HG02970 (cell line): ENCODE data around the gene SEL1L3.
A peak's percentile ranks its signal among the peaks of the same experiment; 100 is the strongest.
"Not testable (repeated sequence)": the region's sequence is repeated elsewhere in the genome, so short reads cannot be mapped to it uniquely, and the experiment has no call there.

Experiments used
- ATAC-seq: cut with Tn5 transposase; IDR thresholded peaks from one replicate; pipeline ENCODE4 v1.9.1; 2021; ENCODE audit warnings: mild to moderate bottlenecking, moderate library complexity, moderate number of reproducible peaks; ENCODE audit not compliant: unreplicated experiment, low FRiP score

SEL1L3 gene

DNA sequence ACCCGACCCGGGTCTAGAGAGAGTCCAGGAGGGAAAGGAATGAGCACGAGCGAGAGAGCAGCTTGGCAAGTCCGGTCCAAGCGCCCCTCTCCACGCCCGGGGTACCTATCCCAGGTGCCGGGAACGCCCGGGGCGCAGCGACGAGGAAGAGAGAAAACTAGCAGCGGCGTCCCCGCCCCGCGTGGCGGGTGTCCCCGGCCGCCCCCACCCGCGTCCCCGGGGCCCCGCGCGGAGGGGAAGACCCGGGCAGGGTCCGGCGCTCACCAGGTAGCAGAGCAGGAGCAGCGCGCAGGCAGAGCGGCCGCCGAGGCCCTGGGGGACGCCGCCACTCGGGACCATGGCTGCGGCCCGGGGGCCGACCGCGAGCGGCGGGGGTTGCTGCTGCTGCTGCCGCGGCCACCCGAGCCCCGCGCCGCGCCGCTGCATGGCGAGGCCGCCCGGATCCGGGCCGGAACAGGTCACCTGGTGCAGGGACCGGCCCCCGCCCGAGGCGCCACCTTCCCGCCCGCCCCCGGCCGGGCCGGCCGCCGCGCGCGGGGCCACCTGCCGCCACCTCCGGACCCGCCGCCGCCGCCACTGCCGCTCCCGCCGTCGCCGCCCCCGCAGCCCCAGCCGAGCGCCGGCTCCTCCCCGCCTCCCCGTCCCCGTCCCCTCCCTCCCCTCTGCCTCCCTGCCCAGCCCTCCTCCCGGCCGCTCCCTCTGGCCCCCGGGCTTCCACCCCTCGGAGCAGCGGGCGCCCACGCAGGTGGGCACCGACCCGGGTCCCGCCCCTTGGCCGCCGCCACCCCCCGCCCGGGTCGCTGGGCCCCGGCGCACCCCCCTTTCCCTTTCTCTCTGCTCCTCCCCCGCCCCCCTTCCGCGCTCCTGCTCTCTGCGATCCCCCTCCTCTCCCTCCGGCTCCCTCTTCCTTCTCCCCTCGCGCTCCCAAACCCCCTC, at the start of gene SEL1L3:
TSS of gene SEL1L3 (minus strand) at position 578 of the 936 bp plus-strand sequence. CDS start at position 426, 152 bp downstream.
- peak; percentile 47 for ATAC-seq

DNA sequence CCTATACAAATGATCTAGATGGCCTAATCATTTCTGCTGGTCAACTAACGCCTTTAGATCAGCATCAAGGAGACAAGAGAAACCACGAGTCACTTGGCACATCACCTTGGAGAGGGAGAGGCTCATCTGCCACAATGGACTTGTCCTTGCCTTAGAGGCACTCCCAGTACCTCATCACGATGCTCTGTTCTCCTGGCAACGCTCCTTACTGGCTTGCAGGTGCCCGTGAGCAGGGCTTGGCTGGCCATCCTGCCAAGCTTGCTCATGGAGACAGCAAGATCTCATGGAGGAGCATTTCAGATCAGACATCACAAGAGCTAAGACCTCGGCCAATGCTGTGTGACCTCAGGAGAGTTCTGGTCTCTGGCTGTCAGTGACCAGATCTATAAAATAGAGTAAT, 48.6 kb upstream of the SEL1L3 start:
- no peak for ATAC-seq

DNA sequence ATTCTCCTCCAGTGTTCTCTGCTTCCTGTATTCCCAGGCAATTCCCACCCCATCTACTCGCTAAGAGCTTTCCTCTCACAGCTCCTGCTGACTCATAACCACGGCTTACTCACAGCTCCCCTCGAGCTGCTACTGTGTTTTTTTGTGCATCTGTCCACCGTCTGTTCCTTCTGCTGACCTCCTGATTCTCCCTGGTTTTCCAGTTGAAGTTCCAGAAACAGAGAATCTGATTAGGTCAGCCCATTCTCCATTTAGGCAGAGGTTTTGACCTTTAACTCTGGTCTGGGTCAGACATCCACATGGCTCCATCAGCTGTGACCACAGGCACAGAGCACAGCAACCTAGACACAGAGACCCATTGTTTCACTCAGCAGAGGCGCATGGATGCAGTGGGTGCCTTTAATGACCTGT, 45.7 kb upstream of the SEL1L3 start:
- ATAC-seq: no peak

DNA sequence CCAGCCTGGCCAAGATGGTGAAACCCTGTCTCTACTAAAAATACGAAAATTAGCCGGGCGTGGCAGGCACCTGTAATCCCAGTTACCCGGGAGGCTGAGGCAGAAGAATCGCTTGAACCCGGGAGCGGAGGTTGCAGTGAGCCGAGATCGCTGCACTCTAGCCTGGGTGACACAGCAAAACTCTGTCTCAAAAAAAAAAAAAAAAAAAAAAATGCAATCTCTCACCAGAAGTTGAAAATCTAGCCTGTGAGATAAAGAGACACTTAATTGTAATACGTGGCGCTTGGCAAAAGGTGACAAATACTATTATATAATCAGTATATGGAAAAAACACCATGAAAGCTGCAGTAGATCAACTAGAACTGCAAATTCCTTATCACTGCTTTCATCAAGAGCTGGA, 43.3 kb upstream of the SEL1L3 start:
- ATAC-seq: not testable (repeated sequence)

DNA sequence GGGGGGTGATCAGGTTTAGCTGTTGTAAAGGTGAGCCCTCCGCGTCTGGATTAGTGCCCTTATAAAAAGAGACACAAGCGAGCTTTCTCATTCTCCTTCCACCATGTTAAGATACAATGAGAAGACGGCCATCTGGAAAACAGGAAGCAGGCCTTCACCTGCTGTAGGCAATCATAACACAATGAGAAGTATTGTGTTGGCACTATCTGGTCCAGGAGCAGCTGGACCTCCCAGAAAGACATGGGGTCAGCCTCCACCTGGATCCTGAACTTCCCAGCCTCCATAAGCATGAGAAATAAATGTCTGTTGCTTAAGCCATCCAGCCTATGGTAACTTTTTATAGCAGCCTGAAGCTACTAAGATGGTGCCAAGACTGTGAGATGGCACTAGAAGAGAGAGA, 42.6 kb upstream of the SEL1L3 start:
- ATAC-seq: no peak

DNA sequence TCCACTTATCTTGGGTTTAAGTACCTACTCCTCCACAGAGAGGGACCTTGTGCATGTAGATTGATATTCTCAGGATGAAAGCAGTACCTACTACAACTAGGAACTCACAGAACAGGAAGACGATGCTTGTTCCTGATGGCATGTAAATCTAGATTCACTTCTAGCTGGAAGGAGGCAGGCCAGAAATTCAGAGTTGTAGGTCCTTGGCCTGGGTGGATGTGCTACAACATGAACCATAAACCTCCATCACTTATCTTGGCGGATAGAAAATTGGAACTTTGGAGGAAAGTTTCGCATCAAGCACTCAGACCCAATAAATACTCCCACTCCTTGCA, 41.9 kb upstream of the SEL1L3 start:
- ATAC-seq: no peak

DNA sequence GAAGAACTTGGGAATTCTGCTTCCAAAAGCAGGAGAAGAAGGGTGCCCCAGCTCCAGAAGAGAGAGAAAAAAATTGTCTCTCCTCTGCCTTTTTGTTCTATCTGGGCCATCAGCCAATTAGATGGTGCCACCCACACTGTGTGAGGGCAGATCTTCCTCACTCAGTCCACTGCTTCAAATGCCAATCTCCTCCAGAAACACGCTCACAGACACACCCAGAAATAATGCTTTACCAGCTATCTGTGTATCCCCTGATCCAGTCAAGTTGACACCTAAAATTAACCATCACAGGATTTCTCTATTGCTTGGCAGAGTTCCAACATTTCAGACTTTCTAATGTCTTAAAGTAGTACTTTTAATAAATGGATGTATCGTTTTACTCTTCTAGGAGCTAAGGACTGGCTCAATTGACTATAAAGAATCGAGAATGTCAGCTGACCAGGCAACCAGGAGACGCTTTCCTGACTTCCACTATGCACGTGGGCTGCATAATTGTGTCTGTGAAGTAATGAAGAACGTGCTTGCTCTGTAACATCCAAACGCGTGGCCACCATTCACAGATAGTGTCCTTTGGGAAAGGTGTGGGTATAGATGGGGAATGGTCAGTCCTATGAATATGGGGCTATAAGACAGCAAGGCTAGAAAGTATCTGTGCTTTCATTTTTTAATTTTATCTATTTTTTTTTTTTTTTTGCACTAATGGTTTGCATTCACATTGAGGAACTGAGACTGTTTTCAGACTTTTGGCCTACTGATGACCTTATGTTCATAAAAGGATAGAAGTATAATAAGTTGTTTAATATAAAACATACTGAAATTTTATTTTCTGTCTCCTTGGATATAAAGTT, 41.3 kb upstream of the SEL1L3 start:
- ATAC-seq: no peak

DNA sequence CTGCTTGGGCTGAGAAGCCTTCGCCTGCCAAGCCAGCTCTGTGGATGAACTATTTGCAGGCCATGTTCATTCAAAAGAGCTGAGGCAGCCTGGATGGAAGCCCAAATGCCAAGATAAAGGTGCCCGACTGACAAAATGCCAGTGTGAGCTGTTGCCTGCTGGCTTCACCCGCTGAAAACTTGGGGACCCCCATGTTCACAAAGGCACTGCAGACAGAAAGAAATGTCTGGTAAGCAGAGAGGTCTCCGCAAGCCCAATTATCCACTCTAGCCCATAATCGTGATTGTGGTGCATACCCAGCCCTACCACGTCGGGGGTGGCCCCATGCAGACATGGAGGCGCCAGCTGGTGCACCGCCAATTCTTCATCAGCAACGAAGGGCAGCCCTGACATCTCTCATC, 38.2 kb upstream of the SEL1L3 start:
- no peak for ATAC-seq

DNA sequence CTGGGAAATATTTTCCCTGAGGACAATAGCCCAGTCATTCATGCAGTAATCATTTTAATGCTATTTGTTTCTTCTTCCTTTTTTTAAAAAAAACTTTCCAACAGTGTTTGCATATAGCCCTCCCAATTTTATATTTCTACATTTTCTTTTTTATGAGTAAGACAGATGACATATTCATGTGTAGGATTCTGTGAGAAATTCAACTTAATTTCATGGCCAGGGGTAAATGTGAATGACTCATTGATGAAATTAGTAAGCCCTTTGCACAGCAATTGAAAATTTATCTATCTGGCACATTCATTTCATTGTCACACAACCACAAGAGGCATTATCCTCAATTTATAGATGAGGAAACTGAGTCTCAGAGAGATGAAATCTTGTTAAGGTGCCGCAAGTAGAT, 37.5 kb upstream of the SEL1L3 start:
- no peak for ATAC-seq

DNA sequence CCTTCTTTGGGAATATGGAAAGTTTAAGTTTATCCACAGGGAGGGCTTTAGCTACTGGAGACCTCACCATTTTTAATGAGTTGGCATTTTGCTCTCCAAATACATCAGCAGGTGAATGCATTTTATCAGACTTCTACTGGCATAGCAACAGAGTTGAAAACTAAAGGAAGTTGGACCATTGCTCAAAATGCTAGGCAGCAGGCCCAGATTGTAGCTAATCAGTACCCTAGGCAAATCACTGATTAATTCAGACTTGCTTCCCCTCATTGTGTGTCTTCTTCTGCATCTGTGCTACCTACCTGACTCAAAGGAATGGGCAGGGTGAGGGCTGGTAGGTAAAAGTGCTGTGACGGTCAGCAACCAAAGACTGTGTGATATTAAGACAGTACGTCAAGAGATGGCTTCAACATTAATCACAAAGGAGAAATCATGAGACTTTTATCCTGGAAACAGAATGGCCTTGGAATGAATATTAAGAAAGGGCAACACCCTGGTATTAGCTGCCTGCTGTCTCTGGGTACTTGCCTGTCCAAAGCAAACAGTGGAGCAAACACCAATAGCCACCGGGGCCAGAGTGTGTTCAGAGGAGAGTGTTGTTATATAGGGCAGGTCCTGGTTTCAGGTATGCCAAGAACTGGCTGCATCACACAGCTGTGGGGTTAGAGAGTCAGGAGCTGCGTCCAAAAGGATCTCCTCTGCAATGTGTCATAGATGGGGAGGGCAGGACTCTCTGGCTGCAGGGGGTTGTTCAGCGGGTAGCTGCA, 34.2 kb upstream of the SEL1L3 start:
- ATAC-seq: no peak

DNA sequence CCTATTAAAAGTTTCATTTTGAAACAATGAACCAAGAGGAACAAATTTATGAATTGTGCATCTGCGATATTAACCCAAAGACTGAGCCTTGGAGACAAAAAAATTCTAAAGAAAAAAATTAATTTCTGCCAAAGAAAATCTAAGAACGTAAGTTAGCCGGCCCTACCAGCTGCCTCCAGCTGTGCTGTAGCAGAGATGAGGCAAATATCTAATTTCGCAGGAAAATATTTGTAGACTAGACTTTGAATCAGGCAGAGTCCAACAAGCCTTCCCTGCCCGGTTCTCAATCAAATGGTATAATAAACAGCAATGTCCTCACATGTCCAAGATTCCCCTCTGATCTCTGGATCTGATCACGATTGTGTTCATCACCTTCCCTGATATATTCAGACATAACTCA, 30.0 kb upstream of the SEL1L3 start:
- no peak for ATAC-seq

DNA sequence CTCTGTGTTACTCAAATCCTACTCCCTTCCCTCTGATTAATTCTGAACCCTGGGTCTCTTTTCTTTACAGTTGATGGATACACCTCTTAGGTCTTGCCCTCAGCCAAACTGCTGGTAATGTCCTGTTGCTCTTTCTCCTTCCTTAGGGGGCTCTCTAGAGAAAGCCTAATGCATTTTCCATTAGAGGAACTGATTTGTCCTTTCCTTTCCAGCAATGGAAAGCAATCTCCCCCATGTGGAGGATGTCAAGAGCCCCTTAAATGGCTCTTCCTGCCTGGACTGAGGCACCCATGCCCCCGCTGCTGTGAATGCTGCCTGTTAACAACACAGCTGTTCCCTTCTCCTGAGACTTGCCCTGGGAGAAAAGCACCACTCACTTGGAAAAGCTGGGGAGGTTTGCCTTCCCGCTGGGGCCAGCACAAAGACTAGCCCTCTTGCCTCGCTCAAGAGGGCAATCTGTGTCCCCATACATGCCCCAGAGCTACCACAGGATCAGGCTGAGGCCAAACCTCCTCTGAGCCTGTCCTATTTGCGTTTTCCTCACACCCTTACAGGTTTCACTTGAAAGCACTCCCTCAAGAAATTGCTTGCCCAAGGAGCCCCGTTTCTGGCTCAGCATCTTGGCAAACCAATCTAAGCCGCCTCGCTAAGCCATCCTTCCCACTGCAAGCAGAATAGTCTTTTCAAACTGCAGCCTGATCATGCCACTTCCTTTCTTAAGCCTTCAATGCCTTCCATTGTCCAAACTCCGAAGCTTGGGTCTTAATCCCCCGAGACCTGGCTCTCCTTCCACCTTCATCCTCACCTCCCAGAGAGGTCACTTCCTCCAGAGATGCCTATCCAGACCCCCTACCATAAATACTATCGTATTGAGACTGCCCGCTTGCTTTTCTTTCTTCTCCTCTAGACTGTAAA, 28.0 kb upstream of the SEL1L3 start:
- ATAC-seq: no peak

DNA sequence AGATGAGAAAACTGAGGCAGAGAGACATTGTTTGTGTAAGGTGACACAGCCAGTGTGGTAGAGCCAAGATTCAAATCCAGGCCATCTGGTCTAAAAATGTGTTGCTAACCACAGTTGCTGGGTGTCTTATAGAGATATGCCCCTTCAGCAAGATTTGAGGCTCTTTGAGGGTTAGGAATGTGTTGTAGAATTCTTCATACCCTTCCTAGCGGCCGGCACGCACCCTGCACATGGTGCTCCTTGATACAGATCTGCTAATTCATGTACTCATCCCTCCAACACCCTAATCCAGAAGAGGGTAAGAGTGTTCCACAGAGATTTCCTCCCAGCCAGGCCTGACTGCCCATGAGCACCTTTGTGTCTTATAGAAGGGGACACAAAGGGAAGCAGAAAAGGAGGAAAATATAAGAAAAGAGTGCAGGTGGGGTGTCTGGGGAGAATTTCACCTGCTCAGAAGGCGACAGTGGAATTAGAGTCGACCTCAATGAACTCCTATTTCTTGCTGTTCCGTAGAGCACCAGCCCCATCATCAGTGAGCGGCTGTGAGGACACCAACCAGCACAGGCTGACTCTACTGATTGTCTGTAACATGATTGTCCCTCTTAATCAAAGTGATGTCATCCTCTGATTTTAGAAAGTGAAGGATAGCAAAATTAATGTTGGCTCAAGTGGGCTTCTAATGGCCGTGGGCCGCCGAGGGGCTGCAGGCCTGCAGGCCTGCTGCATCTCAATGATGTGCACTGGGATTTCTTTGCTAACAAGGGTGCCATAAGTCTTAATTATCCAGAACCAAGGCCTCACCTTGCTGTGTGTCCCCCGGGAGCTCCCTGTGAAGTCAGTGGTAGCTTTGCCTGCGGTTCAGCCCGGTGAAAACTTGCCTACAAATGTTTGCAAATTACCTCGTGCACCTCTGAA, 27.1 kb upstream of the SEL1L3 start:
- ATAC-seq: no peak

DNA sequence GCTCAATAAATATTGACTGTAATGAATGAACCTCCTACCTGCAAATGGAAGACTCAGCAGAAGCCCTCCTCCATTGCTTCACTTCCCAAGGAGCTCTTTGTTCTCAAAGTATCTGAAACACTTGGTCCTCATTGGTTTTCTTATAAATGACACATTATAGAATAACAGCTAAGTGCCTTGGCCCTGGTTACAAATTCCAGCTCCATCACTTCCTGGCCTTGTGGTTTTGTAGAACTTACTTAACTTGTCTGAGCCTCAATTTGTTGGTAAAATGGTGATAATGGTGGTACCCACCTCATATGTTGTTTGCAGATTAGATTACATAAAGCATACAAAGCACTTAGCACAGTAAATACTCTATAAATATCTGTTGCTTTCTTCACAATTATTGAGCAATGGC, 26.0 kb upstream of the SEL1L3 start:
- no peak for ATAC-seq

DNA sequence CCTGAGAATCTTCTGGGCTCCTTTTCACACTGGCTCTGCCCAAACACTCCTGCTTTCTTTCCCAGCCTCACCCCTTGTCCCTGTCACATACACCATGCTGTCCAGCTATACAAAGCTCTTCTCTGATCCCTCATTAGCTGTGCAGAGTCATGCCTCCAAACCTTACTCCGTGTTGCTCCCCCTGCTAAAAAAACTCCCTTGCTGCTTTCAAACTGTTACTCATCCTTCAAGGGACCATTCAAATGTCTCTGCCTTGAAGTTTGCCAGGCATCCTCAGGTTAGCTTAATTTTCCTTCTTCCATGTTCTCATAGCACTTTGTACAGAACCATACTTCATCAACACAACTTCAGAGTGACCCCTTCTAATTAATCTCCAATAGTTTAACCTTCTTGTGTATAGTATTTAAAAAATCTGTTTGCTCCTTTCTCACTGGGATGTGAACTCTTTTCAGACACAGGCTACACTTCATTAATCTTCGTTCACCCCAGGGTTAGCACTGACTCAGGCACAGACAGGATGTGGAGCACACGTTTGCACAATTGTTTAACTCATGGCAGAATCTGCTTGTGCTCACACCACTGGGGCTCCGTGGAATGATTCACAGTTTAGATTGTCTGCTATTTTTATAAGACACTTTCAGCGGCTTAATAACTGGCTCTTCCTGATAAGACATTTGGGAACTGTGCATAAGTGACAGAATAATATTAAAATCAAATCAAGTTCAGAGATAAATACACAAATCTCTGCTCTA, 21.4 kb upstream of the SEL1L3 start:
- no peak for ATAC-seq

DNA sequence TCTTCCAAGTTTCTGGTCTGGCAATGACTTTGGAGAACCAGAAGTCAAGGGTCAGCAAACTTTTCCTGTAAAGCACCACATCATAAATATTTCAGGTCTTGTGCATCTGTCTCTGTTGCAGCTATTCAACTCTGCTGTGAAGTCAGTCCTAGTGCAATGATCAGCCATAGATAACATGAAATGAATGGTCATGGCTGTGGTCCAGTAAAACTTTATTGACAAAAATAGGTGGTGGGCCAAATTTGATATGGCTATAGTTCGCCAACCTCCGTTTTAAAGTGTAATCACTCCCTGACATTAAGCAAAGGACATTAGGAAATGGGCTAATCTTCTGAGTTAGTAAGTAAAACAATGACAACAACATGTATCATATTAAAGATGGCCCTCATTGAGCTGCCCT, 20.8 kb upstream of the SEL1L3 start:
- no peak for ATAC-seq

DNA sequence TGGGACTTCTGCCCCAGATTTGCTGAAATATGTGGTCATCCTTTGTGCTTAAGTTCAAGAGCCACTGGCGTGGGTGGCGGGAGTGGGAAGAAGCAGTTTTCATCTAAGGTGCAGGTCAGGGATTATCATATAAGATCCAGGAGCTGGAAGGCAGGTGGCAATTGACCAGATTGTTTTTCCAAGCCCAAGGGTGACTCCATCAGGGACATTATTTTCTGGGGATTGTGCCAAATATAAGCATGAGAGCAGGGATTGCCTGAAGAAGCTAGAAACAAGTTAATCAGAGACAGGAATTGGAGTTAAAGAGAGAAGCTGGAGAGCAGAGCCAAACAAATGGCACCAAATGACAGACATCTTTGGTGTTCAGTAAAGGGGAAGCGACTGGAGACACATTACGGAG, 19.4 kb upstream of the SEL1L3 start:
- ATAC-seq: no peak

DNA sequence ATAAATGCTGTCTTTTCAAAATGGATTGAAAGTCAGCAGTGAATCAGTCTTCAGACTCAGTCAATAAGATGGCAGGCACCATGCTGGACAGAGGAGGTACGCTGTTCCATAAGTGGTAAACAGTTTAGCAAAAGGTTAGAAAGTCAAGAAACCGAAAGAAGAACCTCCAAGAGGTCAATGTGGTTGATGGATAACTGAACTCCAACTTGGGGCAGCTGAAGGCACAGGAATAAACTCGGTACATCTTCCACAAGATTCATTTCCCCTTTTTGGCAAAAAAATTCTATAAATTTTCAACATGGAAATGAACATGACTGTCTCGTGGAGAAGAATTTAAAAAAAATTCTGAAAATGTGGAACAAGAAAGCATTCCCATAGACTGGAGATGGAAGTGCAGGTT, 18.4 kb upstream of the SEL1L3 start:
- no peak for ATAC-seq
